B cell (primary cell): Measurements from ENCODE around the gene WFIKKN2. TPM values are rescaled to one million over a fixed set of nuclear protein-coding genes. Genes with fewer than 3 reads are reported as not detected.
"Not testable (repeated sequence)": the region's sequence is repeated elsewhere in the genome, so short reads cannot be mapped to it uniquely, and the experiment has no call there.

Experiments used
- ATAC-seq: fragments of 200-7000 bp; cut with Tn5 transposase; one replicate; pipeline ENCODE4 v1.10.0; 2021; ENCODE audit warnings: low read depth, mild to moderate bottlenecking, moderate number of reproducible peaks, moderate library complexity
- CTCF ChIA-PET: fragments of 350-600 bp; sonication (Branson Sonifier 250); formaldehyde crosslinking; loops from one replicate; lab custom pipeline; 2021; ENCODE audit warnings: antibody characterized with exemption, inconsistent platforms; lab: Charles Lee
- POLR2A ChIA-PET: fragments of 350-600 bp; sonication (Branson Sonifier 250); formaldehyde crosslinking; loops from one replicate; lab custom pipeline; 2021; ENCODE audit warnings: antibody characterized with exemption; lab: Charles Lee
- DNase-seq: peaks from one replicate; pipeline ENCODE4 v3.0.0; 2013
- H2AFZ ChIP-seq: 2 replicates; pipeline ENCODE4 v1.6.1; 2012; ENCODE audit warnings: mild to moderate bottlenecking, low read depth, low read length; ENCODE audit not compliant: insufficient read depth, poor library complexity, severe bottlenecking
- H3K27ac ChIP-seq, 2 donors: 1 replicate in 1 of 2; 2 replicates in 1 of 2; pipeline ENCODE4 v1.5.1; 2012 to 2013; ENCODE audit warnings: low read length in 2 of 2, mild to moderate bottlenecking in 2 of 2, moderate library complexity in 1 of 2
- H3K27me3 ChIP-seq, 4 experiments: fragments of 200-600 bp in 1 of 4; sonication (generic) in 1 of 4; replicated peaks in 1 of 4; 1 replicate in 2 of 4; 2 replicates in 2 of 4; pipeline versions ENCODE4 v1.6.1 to v1.7.0; 2013 to 2016; ENCODE audit warnings: low read length in 3 of 4, mild to moderate bottlenecking in 2 of 4, mixed read lengths in 1 of 4, moderate library complexity in 1 of 4; ENCODE audit not compliant: insufficient read depth in 4 of 4, control insufficient read depth in 3 of 4; ENCODE audit errors: control extremely low read depth in 1 of 4
- H3K36me3 ChIP-seq, 2 experiments: replicated peaks in 1 of 2; 1 replicate in 1 of 2; 2 replicates in 1 of 2; pipeline versions ENCODE4 v1.6.1 to v1.7.1; 2013; ENCODE audit warnings: low read length in 1 of 2; ENCODE audit not compliant: insufficient read depth in 2 of 2, control insufficient read depth in 1 of 2; ENCODE audit errors: control extremely low read depth in 1 of 2, extremely low read depth in 1 of 2
- H3K4me1 ChIP-seq, 2 donors: fragments of 200-600 bp in 1 of 2; sonication (generic) in 1 of 2; 1 replicate in 1 of 2; 2 replicates in 1 of 2; pipeline versions ENCODE4 v1.5.1 to v1.6.1; 2013 to 2017; ENCODE audit warnings: low read length in 2 of 2; ENCODE audit not compliant: control insufficient read depth in 2 of 2, insufficient read depth in 2 of 2
- H3K4me2 ChIP-seq: replicated peaks from 2 replicates; pipeline ENCODE3; 2012; ENCODE audit warnings: mild to moderate bottlenecking, low read depth, low read length; ENCODE audit not compliant: poor library complexity, severe bottlenecking
- H3K4me3 ChIP-seq, 5 experiments: fragments of 200-600 bp in 1 of 5; sonication (generic) in 1 of 5; 1 replicate in 3 of 5; 2 replicates in 2 of 5; pipeline versions ENCODE4 v1.5.1 to v1.7.0; 2011 to 2016; ENCODE audit warnings: low read length in 4 of 5, mild to moderate bottlenecking in 4 of 5, low read depth in 2 of 5, control low read depth in 1 of 5, moderate library complexity in 1 of 5; ENCODE audit not compliant: insufficient read depth in 1 of 5; ENCODE audit errors: control extremely low read depth in 1 of 5, extremely low read depth in 1 of 5
- H3K79me2 ChIP-seq: fragments of 200-600 bp; sonication (generic); one replicate; pipeline ENCODE4 v1.6.0; 2016; ENCODE audit warnings: low read length; ENCODE audit not compliant: control insufficient read depth, insufficient read depth
- H3K9ac ChIP-seq: fragments of 200-600 bp; sonication (generic); 2 replicates; pipeline ENCODE4 v1.6.1; 2017; ENCODE audit warnings: mild to moderate bottlenecking, low read length, moderate library complexity
- H3K9me3 ChIP-seq, 3 donors: one replicate each; pipeline versions ENCODE4 v1.6.1 to v1.7.1; 2013; ENCODE audit warnings: low read length in 2 of 3; ENCODE audit not compliant: control insufficient read depth in 2 of 3, insufficient read depth in 1 of 3; ENCODE audit errors: control extremely low read depth in 1 of 3
- H4K20me1 ChIP-seq: 2 replicates; pipeline ENCODE4 v1.6.0; 2012; ENCODE audit warnings: mild to moderate bottlenecking, low read length; ENCODE audit not compliant: insufficient read depth, control insufficient read depth, poor library complexity, severe bottlenecking
- H3K27ac Mint-ChIP-seq: one replicate; pipeline ENCODE4 v1.8.0; 2021; ENCODE audit warnings: mixed read lengths
- H3K27me3 Mint-ChIP-seq: one replicate; pipeline ENCODE4 v1.8.0; 2021; ENCODE audit warnings: mixed read lengths
- H3K4me1 Mint-ChIP-seq: one replicate; pipeline ENCODE4 v1.8.0; 2021; ENCODE audit warnings: mixed read lengths
- H3K4me3 Mint-ChIP-seq: one replicate; pipeline ENCODE4 v1.8.0; 2021; ENCODE audit warnings: mixed read lengths
- H3K9me3 Mint-ChIP-seq: one replicate; pipeline ENCODE4 v1.8.0; 2022; ENCODE audit warnings: mixed read lengths; ENCODE audit not compliant: insufficient read depth
- EZH2 ChIP-seq: IDR thresholded peaks from 2 replicates; pipeline ENCODE4 v1.6.1; 2012; ENCODE audit warnings: borderline replicate concordance, low read depth, mild to moderate bottlenecking, moderate library complexity, low read length; ENCODE audit not compliant: insufficient read depth, poor library complexity, severe bottlenecking
- WGBS: methylation state at CpG from one replicate; pipeline ENCODE4 v1.1.5; 2013; ENCODE audit warnings: missing lambda C conversion rate; ENCODE audit not compliant: insufficient coverage; 5-methylcytosine and 5-hydroxymethylcytosine counted together
- intact Hi-C: fragments of 100-400 bp; cut with micrococcal nuclease; formaldehyde crosslinking; loops from one replicate; pipeline ENCODE4 v1.10.0; 2022
- polyA plus RNA-seq: library from polyadenylated mRNA; depleted of rRNA; stranded (reverse); fragments of >200 nt; gene quantifications from 2 replicates; pipeline ENCODE4 v1.2.3, GENCODE V29; 2012
- total RNA-seq, 2 donors: library from RNA; stranded (reverse); fragments of 120-200 nt in 1 of 2; gene quantifications; 1 replicate in 1 of 2; 2 replicates in 1 of 2; pipeline versions ENCODE4 v1.2.3 to v1.2.4, GENCODE V29; 2013 to 2022
- TF ChIP-seq, protein P1 (sequence below): fragments of 200-600 bp; IDR thresholded peaks from one replicate; pipeline ENCODE4 v1.8.0; 2022; ENCODE audit warnings: antibody characterized with exemption, mild to moderate bottlenecking

Gene WFIKKN2
- total and polyA plus RNA-seq, 2 donors (not counting 1 experiment from before 2014, with no cell fraction given) = not detected

- peaks cover 13% of the 10 kb centered on the region for H3K4me1 Mint-ChIP-seq
These were observed 23.3 kb downstream of the WFIKKN2 start for GRCh38 chr17:50858486-50859225.

GRCh38 chr17:50859727-50860126 is 24.3 kb downstream of the WFIKKN2 start:
- H3K9me3 ChIP-seq, H3K4me3 Mint-ChIP-seq, H3K4me1 ChIP-seq, H4K20me1 ChIP-seq, H3K27me3 Mint-ChIP-seq, H3K4me3 ChIP-seq, H3K9ac ChIP-seq, H3K27ac Mint-ChIP-seq, H3K9me3 Mint-ChIP-seq, H3K27ac ChIP-seq, H3K4me2 ChIP-seq, ATAC-seq, H3K27me3 ChIP-seq, intact Hi-C loops, POLR2A ChIA-PET, H2AFZ ChIP-seq, DNase-seq: not testable (repeated sequence)
- Histone ChIP-seq H3K79me2 (peaks cover 31% of the 10 kb centered on the region), H3K36me3 (peaks cover 5 to 12% of the 10 kb centered on the region in 2 experiments)
- H3K4me1 Mint-ChIP-seq = peaks cover 20% of the 10 kb centered on the region
- CTCF ChIA-PET = interaction anchor here (1.0 to 9.4 kb wide), 2 partner anchors 8 to 97 kb away, joined by 3 to 125 read pairs; no protein-coding TSS in a partner anchor
- WGBS = 97% methylated on average over 14 of the region's 15 CpGs

More at GRCh38 chr17:50858486-50859225, 23.3 kb downstream of the WFIKKN2 start:
- DNase-seq (no peak), ATAC-seq (no peak)
- Mint-ChIP-seq H3K27me3 (no peaks in the 10 kb centered on the region), H3K9me3 (no peaks in the 10 kb centered on the region), H3K27ac (no peak overlapping the region), H3K4me3 (no peak overlapping the region)
- Histone ChIP-seq H3K27ac (no peak overlapping the region), H3K27me3 (no peaks in the 10 kb centered on the region), H3K9ac (no peak overlapping the region), H3K36me3 (peaks cover 5 to 10% of the 10 kb centered on the region in 2 experiments), H3K9me3 (no peaks in the 10 kb centered on the region), H3K4me3 (no peak overlapping the region), H3K4me1 (no peaks in the 10 kb centered on the region), H2AFZ (no peak overlapping the region), H3K79me2 (peaks cover 26% of the 10 kb centered on the region), H3K4me2 (no peak overlapping the region), H4K20me1 (no peaks in the 10 kb centered on the region)
- CTCF ChIA-PET = interaction anchor here (1.0 to 9.4 kb wide), 2 partner anchors 7 to 98 kb away, joined by 3 to 125 read pairs; no protein-coding TSS in a partner anchor
- intact Hi-C loops = no loop called here
- 94% methylated on average over 3 of the region's 12 CpGs for WGBS
- TF ChIP-seq EZH2 = no peak
- TF ChIP-seq, protein P1, sequence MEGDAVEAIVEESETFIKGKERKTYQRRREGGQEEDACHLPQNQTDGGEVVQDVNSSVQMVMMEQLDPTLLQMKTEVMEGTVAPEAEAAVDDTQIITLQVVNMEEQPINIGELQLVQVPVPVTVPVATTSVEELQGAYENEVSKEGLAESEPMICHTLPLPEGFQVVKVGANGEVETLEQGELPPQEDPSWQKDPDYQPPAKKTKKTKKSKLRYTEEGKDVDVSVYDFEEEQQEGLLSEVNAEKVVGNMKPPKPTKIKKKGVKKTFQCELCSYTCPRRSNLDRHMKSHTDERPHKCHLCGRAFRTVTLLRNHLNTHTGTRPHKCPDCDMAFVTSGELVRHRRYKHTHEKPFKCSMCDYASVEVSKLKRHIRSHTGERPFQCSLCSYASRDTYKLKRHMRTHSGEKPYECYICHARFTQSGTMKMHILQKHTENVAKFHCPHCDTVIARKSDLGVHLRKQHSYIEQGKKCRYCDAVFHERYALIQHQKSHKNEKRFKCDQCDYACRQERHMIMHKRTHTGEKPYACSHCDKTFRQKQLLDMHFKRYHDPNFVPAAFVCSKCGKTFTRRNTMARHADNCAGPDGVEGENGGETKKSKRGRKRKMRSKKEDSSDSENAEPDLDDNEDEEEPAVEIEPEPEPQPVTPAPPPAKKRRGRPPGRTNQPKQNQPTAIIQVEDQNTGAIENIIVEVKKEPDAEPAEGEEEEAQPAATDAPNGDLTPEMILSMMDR = no peak
- POLR2A ChIA-PET = no interaction called here
